GM21447 (cell line): ENCODE results near the gene GALNTL6.

Experiments used
- ATAC-seq: cut with Tn5 transposase; IDR thresholded peaks from one replicate; pipeline ENCODE4 v1.9.1; 2021; ENCODE audit not compliant: unreplicated experiment

The GALNTL6 gene

GRCh38 chr4:172104539-172104938 lies 291.3 kb downstream of the GALNTL6 start:
- no peak for ATAC-seq

GRCh38 chr4:172105918-172106317 lies 292.7 kb downstream of the GALNTL6 start:
- no peak for ATAC-seq

GRCh38 chr4:172109466-172109865 lies 296.3 kb downstream of the GALNTL6 start:
- ATAC-seq = no peak

- ATAC-seq = no peak
These were observed 311.6 kb downstream of the GALNTL6 start for GRCh38 chr4:172124656-172125308.

- no peak for ATAC-seq
These were observed 312.2 kb downstream of the GALNTL6 start for GRCh38 chr4:172125443-172125842.

- ATAC-seq = no peak
These were observed 314.0 kb downstream of the GALNTL6 start for GRCh38 chr4:172127168-172127567.

GRCh38 chr4:172129593-172129992 lies 316.4 kb downstream of the GALNTL6 start:
- ATAC-seq = no peak

- no peak for ATAC-seq
These were observed 321.3 kb downstream of the GALNTL6 start for GRCh38 chr4:172134521-172134920.

GRCh38 chr4:172141025-172141424 lies 327.8 kb downstream of the GALNTL6 start:
- no peak for ATAC-seq

DNA sequence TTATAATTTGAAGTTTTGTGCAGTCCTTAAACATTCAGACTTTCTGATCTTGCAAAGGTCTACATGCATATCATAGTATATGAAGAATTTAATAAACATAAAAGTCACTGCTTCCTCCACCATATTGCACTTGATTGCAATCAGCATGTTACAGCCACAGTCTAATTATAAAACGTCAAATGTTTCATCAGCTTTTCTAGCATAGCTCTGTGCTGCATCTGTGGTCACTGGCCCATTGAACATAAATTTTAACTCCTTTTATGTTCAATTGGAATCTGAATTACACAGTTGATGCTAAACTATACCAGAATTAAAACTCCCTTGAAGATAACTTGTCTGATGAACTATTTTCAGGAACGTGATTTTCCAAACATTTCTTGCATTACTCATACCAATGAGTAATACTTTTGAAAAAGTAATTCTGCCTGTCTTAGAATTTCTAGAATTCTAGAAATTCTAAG lies 329.1 kb downstream of the GALNTL6 start:
- no peak for ATAC-seq

- no peak for ATAC-seq
These were observed 330.6 kb downstream of the GALNTL6 start for GRCh38 chr4:172143605-172144314.

GRCh38 chr4:172147687-172148086 lies 334.5 kb downstream of the GALNTL6 start:
- ATAC-seq = no peak

GRCh38 chr4:172149329-172149728 lies 336.1 kb downstream of the GALNTL6 start:
- ATAC-seq = no peak

GRCh38 chr4:172152284-172152683 lies 339.1 kb downstream of the GALNTL6 start:
- ATAC-seq = no peak

DNA sequence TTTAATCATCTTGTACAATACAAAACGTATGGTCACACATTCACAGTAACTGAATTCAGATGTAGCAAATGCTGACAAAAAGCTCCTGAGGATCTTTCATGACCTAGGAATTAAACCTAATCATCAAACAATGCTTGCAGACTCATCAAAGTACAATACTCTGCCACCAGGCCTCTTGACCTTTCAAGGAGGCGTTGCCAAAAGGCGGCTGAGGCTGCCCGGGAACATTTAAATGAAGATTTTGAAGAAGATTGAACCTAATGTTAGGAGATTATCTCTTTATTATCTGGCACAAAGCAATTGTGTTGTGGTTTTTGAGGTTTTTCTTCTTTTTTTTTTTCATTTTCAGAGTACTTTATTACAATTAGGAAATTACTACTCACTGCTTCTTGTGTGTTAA lies 340.5 kb downstream of the GALNTL6 start:
- no peak for ATAC-seq

GRCh38 chr4:172155838-172156345 lies 342.7 kb downstream of the GALNTL6 start:
- ATAC-seq = no peak

DNA sequence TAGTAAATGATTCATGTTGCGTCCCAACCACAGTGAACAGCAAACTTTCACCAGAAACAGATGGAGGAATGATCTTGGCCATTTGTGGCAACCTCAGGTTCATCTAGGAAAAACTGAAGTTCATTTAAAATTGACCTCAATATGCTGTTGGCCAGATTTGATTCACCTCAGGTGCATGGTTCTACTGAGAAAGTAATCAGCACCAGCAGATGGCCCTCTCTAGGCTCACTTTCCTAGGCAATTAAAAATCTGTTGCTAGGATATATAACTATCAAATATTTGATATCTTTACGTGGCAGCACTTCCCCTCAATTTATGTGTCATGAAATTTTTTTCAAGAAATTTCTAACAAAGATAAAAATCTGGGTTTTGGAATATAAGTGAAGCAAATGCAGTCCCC lies 344.7 kb downstream of the GALNTL6 start:
- ATAC-seq = no peak

DNA sequence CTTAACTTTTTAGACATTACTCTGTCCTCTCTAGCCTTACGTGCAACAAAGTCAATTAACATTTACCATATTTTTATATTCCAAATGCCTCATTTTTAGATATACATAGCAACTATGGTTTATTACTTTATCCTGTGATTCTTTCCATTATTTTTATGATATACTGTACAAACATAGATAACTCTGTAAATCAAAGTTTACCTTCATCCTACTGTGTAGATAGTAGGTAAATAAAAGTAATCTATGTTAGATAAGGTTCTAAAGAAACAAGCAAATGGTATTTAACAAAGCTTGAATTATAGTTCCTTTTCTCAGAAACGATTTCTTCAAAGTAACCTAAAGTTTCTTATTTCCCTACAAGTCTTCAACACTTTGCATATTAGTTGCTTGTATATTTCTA lies 350.0 kb downstream of the GALNTL6 start:
- no peak for ATAC-seq

DNA sequence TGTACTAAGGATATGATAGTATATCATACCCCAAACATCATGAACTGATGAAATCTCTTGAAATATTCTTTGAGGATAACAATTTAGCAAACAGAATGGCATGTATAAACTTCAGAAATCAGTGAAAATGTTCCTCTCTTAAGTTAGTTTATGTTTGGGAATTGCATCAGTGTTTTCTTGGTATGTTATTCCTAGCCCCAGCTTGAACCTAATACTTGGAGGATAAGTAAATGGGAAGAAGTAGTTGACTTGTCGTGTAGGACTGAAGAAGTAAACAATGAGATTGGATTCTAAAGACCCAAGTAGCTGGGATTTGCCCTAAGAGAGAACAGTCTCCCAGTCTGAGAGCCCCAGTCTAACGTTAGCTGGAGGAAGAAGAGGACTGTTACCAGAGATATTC lies 355.7 kb downstream of the GALNTL6 start:
- ATAC-seq = no peak

DNA sequence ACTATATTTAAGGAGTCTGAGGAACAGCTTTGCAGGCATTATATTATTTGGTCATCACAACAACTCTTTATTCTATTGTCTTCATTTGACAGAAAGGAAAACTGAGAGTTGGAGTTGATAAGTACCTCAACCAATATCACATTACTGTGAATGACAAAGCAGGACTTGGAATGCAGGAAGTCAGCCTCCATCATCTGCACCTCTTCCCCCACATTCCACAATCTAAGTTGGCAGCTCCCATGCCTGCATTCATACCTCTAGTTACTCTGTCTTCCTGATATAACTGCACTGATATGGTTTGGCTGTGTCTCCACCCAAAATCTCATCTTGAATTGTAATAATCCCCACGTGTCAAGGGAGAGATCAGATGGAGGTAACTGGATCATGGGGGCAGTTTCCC lies 356.7 kb downstream of the GALNTL6 start:
- ATAC-seq = no peak

DNA sequence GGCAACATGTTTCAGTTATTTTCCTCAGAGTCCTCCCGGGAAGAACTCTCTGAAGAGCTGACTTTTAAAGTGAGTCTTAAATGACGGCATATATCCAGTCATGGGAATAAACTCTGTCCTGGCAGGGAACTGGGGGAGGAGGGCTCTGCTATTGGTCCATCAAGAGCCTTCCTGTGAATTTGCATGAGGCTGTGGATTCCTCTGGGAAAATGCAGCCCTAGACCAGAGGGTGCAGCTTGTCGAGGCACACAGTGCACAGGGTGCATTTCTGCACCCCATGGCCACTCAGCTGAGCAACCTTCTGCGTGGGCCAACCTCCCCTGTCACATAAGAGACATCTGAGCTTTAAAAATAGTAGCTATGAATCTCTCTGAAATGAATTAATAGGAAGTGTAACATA lies 360.0 kb downstream of the GALNTL6 start:
- no peak for ATAC-seq

DNA sequence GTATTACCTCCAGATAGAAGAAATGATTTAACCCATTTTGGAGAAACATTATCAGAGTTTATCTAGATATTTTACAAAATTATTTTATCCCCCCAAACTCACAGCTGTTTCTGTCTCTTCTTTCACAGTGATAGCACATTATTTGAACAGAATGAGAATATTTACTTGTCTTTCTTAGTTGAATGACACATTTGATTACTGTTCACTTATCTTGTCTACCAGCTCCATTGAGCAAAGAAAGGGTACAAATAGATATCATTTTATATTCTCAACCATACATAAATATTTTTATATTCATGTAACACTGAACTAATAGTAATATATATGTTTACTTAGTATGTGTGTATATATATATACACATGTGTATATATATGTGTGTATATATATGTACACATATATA lies 364.2 kb downstream of the GALNTL6 start:
- no peak for ATAC-seq
